DMS53 (cell line): ENCODE measurements around the gene ARID3C.

ENCODE experiments used
- DNase-seq: peaks from one replicate; lab custom pipeline; 2025; lab: John Stamatoyannopoulos, UW

Gene ARID3C

GRCh38 chr9:34627716-34628655 lies 880 bp downstream of the ARID3C start:
- peak; percentile 6 for DNase-seq

- DNase-seq = no peak
Measured at GRCh38 chr9:34625186-34625486, 3.7 kb downstream of the ARID3C start.

GRCh38 chr9:34624475-34625185 lies 4.2 kb downstream of the ARID3C start:
- DNase-seq = no peak

GRCh38 chr9:34623374-34624235 lies 5.3 kb downstream of the ARID3C start:
- peak; percentile 36 for DNase-seq

- peak; percentile 94 for DNase-seq
Measured at GRCh38 chr9:34620061-34620994, 8.5 kb downstream of the ARID3C start, which contains the start of gene DCTN3. TSS of gene DCTN3 (minus strand) at chr9:34620495. CDS start at chr9:34620464, 31 bp downstream.

GRCh38 chr9:34615132-34615531 lies 13.7 kb downstream of the ARID3C start:
- no peak for DNase-seq

GRCh38 chr9:34612788-34613390 lies 16.0 kb downstream of the ARID3C start:
- DNase-seq = peak; percentile 82

GRCh38 chr9:34611811-34612787 lies 16.8 kb downstream of the ARID3C start, which contains the start of gene RPP25L:
TSS of gene RPP25L (minus strand) at chr9:34612097. CDS start at chr9:34611296, 801 bp downstream.
- DNase-seq = peak; percentile 91

- peak; percentile 26 for DNase-seq
Measured at GRCh38 chr9:34611251-34611810, 17.5 kb downstream of the ARID3C start.

GRCh38 chr9:34610434-34611206 lies 18.2 kb downstream of the ARID3C start:
- DNase-seq = no peak

GRCh38 chr9:34607331-34607730 lies 21.5 kb downstream of the ARID3C start:
- DNase-seq = no peak

GRCh38 chr9:34606905-34607304 lies 22.0 kb downstream of the ARID3C start:
- DNase-seq = peak; percentile 82

GRCh38 chr9:34606190-34606589 lies 22.7 kb downstream of the ARID3C start:
- DNase-seq = no peak

- peak; percentile 71 for DNase-seq
Measured at GRCh38 chr9:34603610-34604231, 25.1 kb downstream of the ARID3C start.

GRCh38 chr9:34601937-34602573 lies 26.8 kb downstream of the ARID3C start:
- DNase-seq = no peak

- no peak for DNase-seq
Measured at GRCh38 chr9:34600908-34601307, 28.0 kb downstream of the ARID3C start.

GRCh38 chr9:34599546-34599945 lies 29.3 kb downstream of the ARID3C start:
- DNase-seq = no peak
